CD4-positive, alpha-beta T cell (primary cell): ENCODE measurements around the gene ETV3L. TPM values are rescaled to one million over a fixed set of nuclear protein-coding genes. Genes with fewer than 3 reads are reported as not detected.
"Not testable (repeated sequence)": the region's sequence is repeated elsewhere in the genome, so short reads cannot be mapped to it uniquely, and the experiment has no call there.

Source experiments
- ATAC-seq: fragments of 200-7000 bp; cut with Tn5 transposase; one replicate; pipeline ENCODE4 v1.10.0; 2022; ENCODE audit warnings: mild to moderate bottlenecking; ENCODE audit not compliant: poor library complexity
- CTCF ChIA-PET: fragments of 350-600 bp; sonication (Branson Sonifier 250); formaldehyde crosslinking; loops from one replicate; lab custom pipeline; 2021; ENCODE audit warnings: antibody characterized with exemption, inconsistent platforms; lab: Charles Lee
- POLR2A ChIA-PET: fragments of 350-600 bp; sonication (Branson Sonifier 250); formaldehyde crosslinking; loops from one replicate; lab custom pipeline; 2021; ENCODE audit warnings: antibody characterized with exemption, inconsistent platforms; lab: Charles Lee
- DNase-seq, 14 experiments: peaks; one replicate each; pipeline ENCODE4 v3.0.0-alpha.2; 2013 to 2020; ENCODE audit warnings: mixed read lengths in 2 of 14
- H3K27ac ChIP-seq, 2 donors: one replicate each; pipeline versions ENCODE4 v1.5.1 to v1.7.0; 2013; ENCODE audit warnings: low read length in 2 of 2, low read depth in 1 of 2, mild to moderate bottlenecking in 1 of 2
- H3K27me3 ChIP-seq, 2 experiments: 1 replicate in 1 of 2; 2 replicates in 1 of 2; pipeline versions ENCODE4 v1.6.1 to v1.7.0; 2013; ENCODE audit warnings: low read length in 2 of 2, control low read depth in 1 of 2, mild to moderate bottlenecking in 1 of 2, moderate library complexity in 1 of 2; ENCODE audit not compliant: insufficient read depth in 2 of 2, control insufficient read depth in 1 of 2
- H3K36me3 ChIP-seq: one replicate; pipeline ENCODE4 v1.6.1; 2013; ENCODE audit warnings: low read length, control low read depth; ENCODE audit not compliant: insufficient read depth
- H3K4me1 ChIP-seq: one replicate; pipeline ENCODE4 v1.6.1; 2013; ENCODE audit warnings: low read length, control low read depth; ENCODE audit not compliant: insufficient read depth
- H3K4me3 ChIP-seq: one replicate; pipeline ENCODE4 v1.5.1; 2013; ENCODE audit warnings: mild to moderate bottlenecking, low read length, moderate library complexity
- H3K9me3 ChIP-seq, 2 experiments: 1 replicate in 1 of 2; 2 replicates in 1 of 2; pipeline versions ENCODE4 v1.6.1 to v1.7.0; 2013; ENCODE audit warnings: low read length in 2 of 2, mild to moderate bottlenecking in 2 of 2, control low read depth in 1 of 2, moderate library complexity in 1 of 2; ENCODE audit not compliant: control insufficient read depth in 1 of 2, insufficient read depth in 1 of 2
- H3K27ac Mint-ChIP-seq: one replicate; pipeline ENCODE4 v1.8.0; 2020; ENCODE audit warnings: mixed read lengths
- H3K27me3 Mint-ChIP-seq: one replicate; pipeline ENCODE4 v1.8.0; 2021; ENCODE audit warnings: mixed read lengths
- H3K36me3 Mint-ChIP-seq: one replicate; pipeline ENCODE4 v1.8.0; 2021; ENCODE audit warnings: low read depth, mixed read lengths
- H3K4me1 Mint-ChIP-seq: one replicate; pipeline ENCODE4 v1.8.0; 2021; ENCODE audit warnings: low read depth, mixed read lengths
- H3K4me3 Mint-ChIP-seq: one replicate; pipeline ENCODE4 v1.8.0; 2020; ENCODE audit warnings: mild to moderate bottlenecking, mixed read lengths
- H3K9me3 Mint-ChIP-seq: one replicate; pipeline ENCODE4 v1.8.0; 2020; ENCODE audit warnings: mixed read lengths
- intact Hi-C, 2 experiments: fragments of 100-400 bp; cut with DNase I in 1 of 2; cut with micrococcal nuclease in 1 of 2; formaldehyde crosslinking; loops; one replicate each; pipeline versions ENCODE4 v1.15.1 to v1.9.0; 2023 to 2025; cut with DNase I, micrococcal nuclease
- total RNA-seq, 174 experiments: library from RNA in 2 of 174; stranded (reverse) in 2 of 174; gene quantifications; one replicate each; pipeline ENCODE4 v1.2.3 and lab custom pipeline; 2021 to 2026
- TF ChIP-seq, protein P1 (sequence below): fragments of 200-600 bp; IDR thresholded peaks from one replicate; pipeline ENCODE4 v1.8.0; 2022; ENCODE audit warnings: antibody characterized with exemption, mild to moderate bottlenecking

The ETV3L gene
- total RNA-seq, 2 experiments from 2014 or later, result not detected

DNA sequence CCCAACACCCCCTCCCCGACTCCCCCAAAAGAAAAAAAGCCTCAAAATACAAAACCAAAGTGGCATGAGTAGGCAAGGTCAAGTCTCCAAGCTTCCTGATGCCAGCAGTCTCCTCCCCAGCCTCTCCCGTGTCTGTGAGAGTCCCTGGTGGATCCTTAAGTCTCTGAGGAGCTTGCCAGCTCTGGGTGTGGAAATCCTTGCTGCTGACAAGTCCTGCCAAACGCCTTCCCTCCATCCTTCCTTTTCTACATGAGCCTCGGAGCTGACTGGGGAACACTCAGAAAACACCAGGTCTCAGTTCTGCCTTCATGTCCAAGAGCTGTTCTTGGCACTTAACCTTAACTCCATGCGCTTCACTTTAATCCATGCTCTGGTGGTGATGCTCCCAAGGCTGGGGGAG lies 3.7 kb upstream of the ETV3L start:
- POLR2A ChIA-PET, result interaction anchor here (1.7 kb wide), 1 partner anchor 14 kb away, joined by 3 read pairs; no protein-coding TSS in a partner anchor
- TF ChIP-seq, protein P1, sequence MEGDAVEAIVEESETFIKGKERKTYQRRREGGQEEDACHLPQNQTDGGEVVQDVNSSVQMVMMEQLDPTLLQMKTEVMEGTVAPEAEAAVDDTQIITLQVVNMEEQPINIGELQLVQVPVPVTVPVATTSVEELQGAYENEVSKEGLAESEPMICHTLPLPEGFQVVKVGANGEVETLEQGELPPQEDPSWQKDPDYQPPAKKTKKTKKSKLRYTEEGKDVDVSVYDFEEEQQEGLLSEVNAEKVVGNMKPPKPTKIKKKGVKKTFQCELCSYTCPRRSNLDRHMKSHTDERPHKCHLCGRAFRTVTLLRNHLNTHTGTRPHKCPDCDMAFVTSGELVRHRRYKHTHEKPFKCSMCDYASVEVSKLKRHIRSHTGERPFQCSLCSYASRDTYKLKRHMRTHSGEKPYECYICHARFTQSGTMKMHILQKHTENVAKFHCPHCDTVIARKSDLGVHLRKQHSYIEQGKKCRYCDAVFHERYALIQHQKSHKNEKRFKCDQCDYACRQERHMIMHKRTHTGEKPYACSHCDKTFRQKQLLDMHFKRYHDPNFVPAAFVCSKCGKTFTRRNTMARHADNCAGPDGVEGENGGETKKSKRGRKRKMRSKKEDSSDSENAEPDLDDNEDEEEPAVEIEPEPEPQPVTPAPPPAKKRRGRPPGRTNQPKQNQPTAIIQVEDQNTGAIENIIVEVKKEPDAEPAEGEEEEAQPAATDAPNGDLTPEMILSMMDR, result no peak
- CTCF ChIA-PET, result interaction anchor here (1.2 to 1.5 kb wide), 2 partner anchors 13 to 53 kb away, joined by 3 to 5 read pairs; no protein-coding TSS in a partner anchor

DNA sequence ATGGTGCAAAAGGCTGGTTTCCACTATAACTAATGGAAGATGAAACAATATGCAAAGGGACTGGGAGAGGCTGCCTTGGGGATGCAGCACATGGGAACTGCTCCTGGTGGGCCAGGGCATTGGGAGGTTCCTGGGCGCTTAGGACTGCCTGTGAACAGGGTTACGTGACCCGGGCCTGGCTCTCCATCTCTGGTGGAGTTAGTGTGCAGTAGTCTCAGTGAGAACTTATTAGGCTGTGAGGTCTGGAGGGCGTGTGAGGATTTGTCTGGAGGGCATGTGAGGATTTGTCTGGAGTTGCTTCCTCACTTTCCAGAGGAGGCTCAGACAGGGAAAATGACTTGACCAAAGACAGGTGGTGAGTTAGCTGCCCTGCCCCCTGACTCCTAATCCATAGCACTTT lies 1.5 kb upstream of the ETV3L start:
- DNase-seq, result no peak
- POLR2A ChIA-PET, result no interaction called here
- Histone ChIP-seq H3K4me3 (no peak overlapping the region), H3K9me3 (no peaks in the 10 kb centered on the region), H3K4me1 (peaks cover 4% of the 10 kb centered on the region), H3K36me3 (no peaks in the 10 kb centered on the region), H3K27ac (no peak overlapping the region), H3K27me3 (no peaks in the 10 kb centered on the region)
- TF ChIP-seq, protein P1, result no peak
- CTCF ChIA-PET, result no interaction called here
- no peaks in the 10 kb centered on the region for H3K4me1 Mint-ChIP-seq
- H3K27ac Mint-ChIP-seq, result no peak overlapping the region
- no peak for ATAC-seq
- intact Hi-C loops, result no loop called here
- peaks cover 5% of the 10 kb centered on the region for H3K27me3 Mint-ChIP-seq
- H3K9me3 Mint-ChIP-seq, result no peaks in the 10 kb centered on the region
- no peak overlapping the region for H3K4me3 Mint-ChIP-seq
- H3K36me3 Mint-ChIP-seq, result no peaks in the 10 kb centered on the region

More for the DNA sequence above, 3.7 kb upstream of the ETV3L start:
- Histone ChIP-seq H3K27me3 (peaks cover 9 to 10% of the 10 kb centered on the region in 2 experiments), H3K27ac (no peak overlapping the region), H3K4me3 (no peak overlapping the region), H3K4me1 (peaks cover 4% of the 10 kb centered on the region), H3K36me3 (no peaks in the 10 kb centered on the region), H3K9me3 (no peaks in the 10 kb centered on the region)
- Mint-ChIP-seq H3K4me3 (no peak overlapping the region), H3K36me3 (no peaks in the 10 kb centered on the region), H3K27me3 (peaks cover 22% of the 10 kb centered on the region), H3K27ac (no peak overlapping the region), H3K9me3 (no peaks in the 10 kb centered on the region), H3K4me1 (no peaks in the 10 kb centered on the region)
- DNase-seq (no peak), ATAC-seq (no peak)
- intact Hi-C loops, result no loop called here

DNA sequence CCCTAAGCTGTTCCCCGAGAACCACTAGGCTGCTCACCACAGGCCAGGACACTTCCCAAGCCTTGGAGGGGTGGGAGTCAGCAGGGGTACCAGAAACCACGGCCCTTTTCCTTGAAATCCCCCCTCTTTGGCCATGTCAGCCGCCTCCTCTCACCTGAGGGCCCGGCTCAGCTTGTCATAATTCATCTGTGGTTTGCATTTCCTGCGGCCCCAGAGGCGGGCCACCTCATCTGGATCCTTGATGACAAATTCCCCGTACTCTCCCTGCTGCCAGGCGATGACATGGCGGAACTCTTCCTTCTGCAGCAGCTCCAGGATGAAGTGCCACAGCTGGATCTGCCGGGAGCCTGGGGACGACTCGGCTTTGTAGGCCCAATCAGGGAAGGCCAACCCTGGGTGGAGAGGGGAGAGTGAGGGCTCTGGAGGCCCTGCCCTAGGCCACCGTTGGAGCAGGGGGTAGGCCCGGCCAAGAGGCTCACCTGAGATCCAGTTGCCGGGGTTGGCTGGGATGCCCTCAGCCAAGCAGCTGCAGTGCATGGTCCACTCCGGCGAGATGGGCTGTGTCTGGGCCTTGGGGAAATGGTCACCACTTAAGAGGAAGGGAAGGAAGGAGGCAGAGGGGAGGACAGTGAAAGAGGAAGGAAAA lies 498 bp downstream of the ETV3L start:
- H3K36me3 Mint-ChIP-seq, H3K27me3 ChIP-seq, H3K9me3 Mint-ChIP-seq, H3K36me3 ChIP-seq, H3K4me1 Mint-ChIP-seq, H3K27me3 Mint-ChIP-seq, H3K4me3 Mint-ChIP-seq, CTCF ChIA-PET, DNase-seq, H3K4me3 ChIP-seq, POLR2A ChIA-PET, H3K9me3 ChIP-seq, H3K4me1 ChIP-seq, H3K27ac Mint-ChIP-seq, intact Hi-C loops, ATAC-seq, H3K27ac ChIP-seq: not testable (repeated sequence)

DNA sequence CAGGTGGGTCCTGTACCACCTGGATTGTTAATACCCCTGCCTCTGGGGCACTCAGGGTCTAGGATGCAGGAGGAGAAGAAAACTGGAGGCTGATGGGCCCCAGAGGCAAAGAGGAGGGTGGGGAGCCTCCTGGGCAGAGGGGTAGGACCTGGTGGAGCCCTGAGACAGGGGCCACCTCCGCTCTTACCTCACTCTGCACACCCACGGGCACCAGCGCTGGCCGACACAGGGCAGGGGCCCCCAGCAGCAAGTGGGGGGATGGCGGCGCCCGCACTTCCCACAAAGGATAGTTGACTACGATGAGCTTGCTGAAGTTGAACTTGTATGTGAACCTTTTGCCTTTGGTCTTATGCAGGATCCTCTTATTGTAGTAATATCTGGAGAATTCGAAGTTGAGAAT lies 1.1 kb downstream of the ETV3L start:
- no peaks in the 10 kb centered on the region for H3K4me1 Mint-ChIP-seq
- peaks cover 4% of the 10 kb centered on the region for H3K4me1 ChIP-seq
- H3K36me3 ChIP-seq, result no peaks in the 10 kb centered on the region
- no peaks in the 10 kb centered on the region for H3K27me3 ChIP-seq
- TF ChIP-seq, protein P1, result no peak
- no peaks in the 10 kb centered on the region for H3K9me3 Mint-ChIP-seq
- CTCF ChIA-PET, result no interaction called here
- no peak overlapping the region for H3K27ac Mint-ChIP-seq
- no peak overlapping the region for H3K27ac ChIP-seq
- H3K27me3 Mint-ChIP-seq, result no peaks in the 10 kb centered on the region
- H3K9me3 ChIP-seq, result no peaks in the 10 kb centered on the region
- POLR2A ChIA-PET, result no interaction called here
- no peaks in the 10 kb centered on the region for H3K36me3 Mint-ChIP-seq
- DNase-seq, result no peak
- intact Hi-C loops, result no loop called here
- no peak overlapping the region for H3K4me3 ChIP-seq
- no peak overlapping the region for H3K4me3 Mint-ChIP-seq
- ATAC-seq, result no peak
